ENCODE data around the gene OTOG. TPM values are rescaled to one million over a fixed set of nuclear protein-coding genes. Genes with fewer than 3 reads are reported as not detected.

OTOG gene
- total RNA-seq, 1 experiment from 2014 or later: 0.35 TPM

- H3K27ac Mint-ChIP-seq: no peak overlapping the region
Observed at GRCh38 chr11:17658211-17658610, 111.2 kb downstream of the OTOG start.

More at GRCh38 chr11:17658211-17658610, 111.2 kb downstream of the OTOG start:
- Histone ChIP-seq H4K5ac (ENCODE audit: insufficient read length, low read depth, low read length) (no peak overlapping the region), H3K23ac (ENCODE audit: insufficient read length, low read depth, low read length) (no peak overlapping the region), H3K56ac (ENCODE audit: insufficient read length, low read depth, low read length) (no peak overlapping the region), H3T11ph (ENCODE audit: low read length) (no peak overlapping the region), H2BK5ac (ENCODE audit: insufficient read length, low read length) (no peak overlapping the region), H4K8ac (replicated peaks; ENCODE audit: insufficient read length, low read depth, low read length) (no peak overlapping the region), H3K79me2 (ENCODE audit: insufficient read depth, low read length) (no peaks in the 10 kb centered on the region), H2AFZ (ENCODE audit: low read length) (no peak overlapping the region), H3K27ac (ENCODE audit: insufficient read length, low read depth, low read length) (no peak overlapping the region), H3K18ac (ENCODE audit: insufficient read length, low read depth, low read length) (no peak overlapping the region), H2BK12ac (ENCODE audit: insufficient read length, low read depth, low read length) (no peak overlapping the region), H3K27me3 (ENCODE audit: insufficient read depth, low read length) (no peaks in the 10 kb centered on the region), H3K4me2 (ENCODE audit: insufficient read depth, insufficient read length, low read length) (no peak overlapping the region), H3K4ac (ENCODE audit: low read depth, low read length) (no peak overlapping the region), H2BK20ac (ENCODE audit: low read depth, low read length, poor library complexity, severe bottlenecking) (no peak overlapping the region), H3K14ac (ENCODE audit: insufficient read depth, low read length) (no peak overlapping the region), H3K9me3 (ENCODE audit: control insufficient read depth, low read depth, low read length) (no peaks in the 10 kb centered on the region), H2BK15ac (ENCODE audit: low read depth, low read length) (no peak overlapping the region), H3K79me1 (ENCODE audit: insufficient read depth, low read depth, low read length, poor library complexity, severe bottlenecking) (no peaks in the 10 kb centered on the region), H3K9ac (ENCODE audit: extremely low read depth, insufficient read length, low read length) (no peak overlapping the region), H2AK5ac (ENCODE audit: insufficient read length, low read length) (no peak overlapping the region), H2BK120ac (ENCODE audit: low read depth, low read length, poor library complexity, severe bottlenecking) (no peak overlapping the region), H3K4me1 (ENCODE audit: insufficient read depth, low read length) (no peaks in the 10 kb centered on the region), H3K23me2 (ENCODE audit: insufficient read length, low read depth, low read length, poor library complexity, severe bottlenecking) (no peaks in the 10 kb centered on the region), H4K20me1 (ENCODE audit: control insufficient read depth, insufficient read depth, insufficient read length) (no peaks in the 10 kb centered on the region), H4K91ac (ENCODE audit: insufficient read length, low read depth, low read length) (no peak overlapping the region)
- H3K4me3 Mint-ChIP-seq: no peak overlapping the region
- no peaks in the 10 kb centered on the region for H3K4me1 Mint-ChIP-seq
- H3K27me3 Mint-ChIP-seq (ENCODE audit: low read depth): peaks cover 14% of the 10 kb centered on the region
- H3K9me3 Mint-ChIP-seq: peaks cover 13 to 15% of the 10 kb centered on the region in 2 experiments
- no peak for TF ChIP-seq CTCF (conservative IDR thresholded peaks at IDR 0.05)
- peaks cover 0 to 4% (median 0%) of the 10 kb centered on the region in 3 experiments; a peak in 3 of 7 replicates for H3K36me3 Mint-ChIP-seq (ENCODE audit: insufficient read depth in 1 of 3, low read depth in 3 of 3)
- no peak for DNase-seq
